H1 (cell line): ENCODE measurements around the gene ADPRM. TPM values are rescaled to one million over a fixed set of nuclear protein-coding genes. Genes with fewer than 3 reads are reported as not detected.

Experiments
- CTCF ChIA-PET: fragments of 300-600 bp; sonication (Branson Sonifier 250); formaldehyde crosslinking; loops from one replicate; lab custom pipeline; 2021; ENCODE audit not compliant: partially characterized antibody; lab: Charles Lee
- POLR2A ChIA-PET: fragments of 300-600 bp; sonication (Branson Sonifier 250); formaldehyde crosslinking; loops from one replicate; lab custom pipeline; 2021; ENCODE audit warnings: inconsistent platforms; ENCODE audit not compliant: partially characterized antibody; lab: Charles Lee
- DNase-seq, 2 experiments: peaks; one replicate each; pipeline versions ENCODE4 v3.0.0 to v3.0.0-alpha.2; 2010 to 2022; ENCODE audit warnings: low spot score in 2 of 2, low read depth in 1 of 2, mixed read lengths in 1 of 2
- FAIRE-seq: peaks from 2 replicates; lab custom pipeline; 2011; peaks lifted over from hg19 to GRCh38; lab: Jason Lieb, UNC
- H2AFZ ChIP-seq: 2 replicates; pipeline ENCODE4 v1.8.1; 2012; ENCODE audit warnings: low read length, inconsistent platforms
- H2AK5ac ChIP-seq: 2 replicates; pipeline ENCODE4 v1.6.1; 2013; ENCODE audit warnings: low read depth, low read length
- H2BK120ac ChIP-seq: replicated peaks from 2 replicates; pipeline ENCODE3; 2013; ENCODE audit warnings: low read depth, low read length, inconsistent platforms
- H2BK12ac ChIP-seq: 2 replicates; pipeline ENCODE4 v1.6.1; 2013; ENCODE audit warnings: low read depth, low read length
- H2BK15ac ChIP-seq: 2 replicates; pipeline ENCODE4 v1.6.1; 2013; ENCODE audit warnings: low read length
- H2BK20ac ChIP-seq: 2 replicates; pipeline ENCODE4 v1.6.1; 2013; ENCODE audit warnings: low read length
- H2BK5ac ChIP-seq: 2 replicates; pipeline ENCODE4 v1.6.1; 2013; ENCODE audit warnings: low read depth, low read length
- H3K14ac ChIP-seq: 2 replicates; pipeline ENCODE4 v1.6.1; 2013; ENCODE audit warnings: inconsistent platforms; ENCODE audit not compliant: insufficient read length
- H3K18ac ChIP-seq: 2 replicates; pipeline ENCODE4 v1.6.1; 2013; ENCODE audit warnings: low read length; ENCODE audit errors: extremely low read depth
- H3K23ac ChIP-seq: 2 replicates; pipeline ENCODE4 v1.6.1; 2013; ENCODE audit warnings: inconsistent platforms; ENCODE audit not compliant: insufficient read length
- H3K23me2 ChIP-seq: 2 replicates; pipeline ENCODE4 v1.6.1; 2013; ENCODE audit warnings: low read depth, low read length
- H3K27ac ChIP-seq: 2 replicates; pipeline ENCODE4 v1.6.1; 2011; ENCODE audit warnings: low read depth, low read length, inconsistent platforms
- H3K27me3 ChIP-seq, 4 experiments: replicated peaks in 1 of 4; 1 replicate in 1 of 4; 2 replicates in 3 of 4; pipeline versions ENCODE4 v1.6.1 to v1.8.1; 2011 to 2013; ENCODE audit warnings: low read length in 3 of 4, mild to moderate bottlenecking in 3 of 4, inconsistent platforms in 2 of 4, mixed read lengths in 2 of 4, moderate library complexity in 1 of 4; ENCODE audit not compliant: control insufficient read depth in 3 of 4, insufficient read depth in 3 of 4; ENCODE audit errors: extremely low read depth in 1 of 4
- H3K36me3 ChIP-seq, 4 experiments: 2 replicates each; pipeline versions ENCODE4 v1.6.1 to v1.8.1; 2011 to 2013; ENCODE audit warnings: mild to moderate bottlenecking in 4 of 4, low read length in 3 of 4, moderate library complexity in 2 of 4, control low read depth in 1 of 4, inconsistent platforms in 1 of 4; ENCODE audit not compliant: insufficient read depth in 4 of 4, control insufficient read depth in 2 of 4
- H3K4ac ChIP-seq: replicated peaks from 2 replicates; pipeline ENCODE3; 2013; ENCODE audit warnings: low read length, low read depth, mixed read lengths, inconsistent platforms; ENCODE audit not compliant: insufficient read length
- H3K4me1 ChIP-seq, 4 experiments: replicated peaks in 1 of 4; 1 replicate in 1 of 4; 2 replicates in 3 of 4; pipeline versions ENCODE4 v1.6.1 to v1.8.1; 2011 to 2013; ENCODE audit warnings: low read length in 3 of 4, inconsistent platforms in 2 of 4, mixed read lengths in 1 of 4; ENCODE audit not compliant: insufficient read depth in 4 of 4, control insufficient read depth in 3 of 4
- H3K4me2 ChIP-seq, 2 experiments: 2 replicates each; pipeline versions ENCODE4 v1.6.1 to v1.8.1; 2011 to 2013; ENCODE audit warnings: low read depth in 2 of 2, low read length in 2 of 2, control low read depth in 1 of 2, inconsistent platforms in 1 of 2, mild to moderate bottlenecking in 1 of 2; ENCODE audit not compliant: insufficient read depth in 1 of 2
- H3K4me3 ChIP-seq, 4 experiments: fragments of 200-600, 300-600 bp in 1 of 4; sonication (generic), shearing (Covaris generic), sonication (Bioruptor Twin) in 1 of 4; 2 replicates each; pipeline versions ENCODE4 v1.5.1 to v1.8.1; 2011 to 2016; ENCODE audit warnings: low read length in 4 of 4, low read depth in 3 of 4, control low read depth in 2 of 4, inconsistent platforms in 2 of 4, mild to moderate bottlenecking in 2 of 4, mixed read lengths in 1 of 4, moderate library complexity in 1 of 4; ENCODE audit not compliant: insufficient read depth in 2 of 4; ENCODE audit errors: extremely low read depth in 1 of 4
- H3K56ac ChIP-seq: replicated peaks from 2 replicates; pipeline ENCODE3; 2013; ENCODE audit warnings: low read depth, mild to moderate bottlenecking, mixed read lengths, low read length, inconsistent platforms; ENCODE audit not compliant: insufficient read length
- H3K79me1 ChIP-seq: 2 replicates; pipeline ENCODE4 v1.6.1; 2013; ENCODE audit warnings: low read depth, low read length, control low read depth
- H3K79me2 ChIP-seq, 2 experiments: 2 replicates each; pipeline versions ENCODE4 v1.6.1 to v1.8.1; 2012 to 2013; ENCODE audit warnings: low read length in 2 of 2, mild to moderate bottlenecking in 2 of 2, inconsistent platforms in 1 of 2; ENCODE audit not compliant: insufficient read depth in 2 of 2, control insufficient read depth in 1 of 2
- H3K9ac ChIP-seq, 4 experiments: replicated peaks in 1 of 4; 1 replicate in 1 of 4; 2 replicates in 3 of 4; pipeline versions ENCODE4 v1.6.1 to v1.8.1; 2011 to 2013; ENCODE audit warnings: low read depth in 3 of 4, low read length in 3 of 4, control low read depth in 2 of 4, mild to moderate bottlenecking in 2 of 4, moderate library complexity in 2 of 4, inconsistent platforms in 1 of 4; ENCODE audit errors: extremely low read depth in 1 of 4
- H3K9me3 ChIP-seq, 2 experiments: 2 replicates each; pipeline versions ENCODE4 v1.6.1 to v1.8.1; 2012 to 2013; ENCODE audit warnings: mild to moderate bottlenecking in 2 of 2, moderate library complexity in 2 of 2, control low read depth in 1 of 2, inconsistent platforms in 1 of 2, low read depth in 1 of 2, low read length in 1 of 2, mixed read lengths in 1 of 2; ENCODE audit not compliant: insufficient read depth in 2 of 2
- H4K20me1 ChIP-seq, 2 experiments: replicated peaks in 1 of 2; 2 replicates each; pipeline versions ENCODE3 to v1.8.1; 2011 to 2013; ENCODE audit warnings: inconsistent platforms in 2 of 2, low read length in 2 of 2, mild to moderate bottlenecking in 1 of 2; ENCODE audit not compliant: insufficient read depth in 2 of 2, control insufficient read depth in 1 of 2
- H4K5ac ChIP-seq: 2 replicates; pipeline ENCODE4 v1.6.1; 2013; ENCODE audit warnings: low read length, low read depth, mixed read lengths, inconsistent platforms; ENCODE audit not compliant: insufficient read length
- H4K8ac ChIP-seq: 2 replicates; pipeline ENCODE4 v1.8.0; 2013; ENCODE audit warnings: mild to moderate bottlenecking, moderate library complexity, low read length, inconsistent platforms; ENCODE audit not compliant: insufficient read depth; ENCODE audit errors: extremely low read depth
- H4K91ac ChIP-seq: replicated peaks from 2 replicates; pipeline ENCODE3; 2013; ENCODE audit warnings: low read length, mixed read lengths, inconsistent platforms; ENCODE audit not compliant: insufficient read length
- FOSL1 ChIP-seq: IDR thresholded peaks from 2 replicates; pipeline ENCODE4 v1.6.1; 2011; ENCODE audit warnings: mild to moderate bottlenecking, low read depth, low read length, moderate library complexity; ENCODE audit not compliant: insufficient read depth
- MAFK ChIP-seq: IDR thresholded peaks from 2 replicates; pipeline ENCODE4 v1.6.1; 2012; ENCODE audit warnings: low read depth, mild to moderate bottlenecking, improper control_type of control experiment, low read length
- SRF ChIP-seq: IDR thresholded peaks from 2 replicates; pipeline ENCODE4 v1.6.1; 2011; ENCODE audit warnings: mild to moderate bottlenecking, low read depth, low read length, moderate library complexity
- USF2 ChIP-seq: IDR thresholded peaks from 2 replicates; pipeline ENCODE4 v1.6.1; 2011; ENCODE audit warnings: low read length, improper control_type of control experiment
- WGBS, 2 experiments: shearing (Covaris generic) in 1 of 2; methylation state at CpG; one replicate each; pipeline versions ENCODE4 v1.1.6 to v1.1.7; 2013 to 2015; ENCODE audit warnings: low lambda C conversion rate in 2 of 2, mixed read lengths in 2 of 2, inconsistent platforms in 1 of 2, low coverage in 1 of 2, missing lambda C conversion rate in 1 of 2; ENCODE audit not compliant: insufficient replicate concordance in 2 of 2, insufficient coverage in 1 of 2, insufficient read length in 1 of 2; ENCODE audit errors: extremely low coverage in 1 of 2, missing lambda C conversion rate in 1 of 2; 5-methylcytosine and 5-hydroxymethylcytosine counted together
- polyA plus RNA-seq, 7 experiments: library from polyadenylated mRNA; depleted of rRNA in 3 of 7; stranded (reverse) in 5 of 7; unstranded in 2 of 7; fragments of >200 nt in 5 of 7; fragments of 200-250 nt in 2 of 7; gene quantifications; 1 replicate in 5 of 7; 2 replicates in 1 of 7; 4 replicates in 1 of 7; pipeline versions ENCODE4 v1.2.1 to v1.2.3, GENCODE V29; 2011 to 2013; ENCODE audit warnings: missing spikeins in 2 of 7, mixed read lengths in 2 of 7
- total RNA-seq: library from RNA; stranded (reverse); fragmentation: NEBNext Ultra II Directional; extraction: Animal tissue kit (Norgen Biotek cat#: 25700); gene quantifications from 2 replicates; pipeline ENCODE4 v1.2.1, GENCODE V29; 2021

ADPRM gene
- total and polyA plus RNA-seq, 2 of the 8 experiments (the other 6 are each of a cell fraction or from before 2014, with no cell fraction given) = 6.7 to 7.9 TPM

- no peak for DNase-seq
- no peaks in the 10 kb centered on the region for H3K79me1 ChIP-seq
- H4K20me1 ChIP-seq = peaks cover 0 to 4% of the 10 kb centered on the region in 2 experiments
- H4K5ac ChIP-seq = no peak overlapping the region
- no peak overlapping the region for H3K27ac ChIP-seq
- H2AFZ ChIP-seq = no peak overlapping the region
- no peaks in the 10 kb centered on the region for H3K4me1 ChIP-seq
- no peak overlapping the region for H3K14ac ChIP-seq
- H2BK5ac ChIP-seq = no peak overlapping the region
- no peaks in the 10 kb centered on the region for H3K9me3 ChIP-seq
- 94% methylated on average over 4 of the region's 4 CpGs; no CpG with 5 or more reads in 1 of the 2 experiments for WGBS, 2 experiments
- H2AK5ac ChIP-seq = no peak overlapping the region
- no peak overlapping the region for H2BK120ac ChIP-seq
- H2BK12ac ChIP-seq = no peak overlapping the region
- no peak overlapping the region for H3K56ac ChIP-seq
- H3K36me3 ChIP-seq = peaks cover 4 to 40% (median 10%) of the 10 kb centered on the region in 4 experiments; a peak in 5 of 8 replicates
- no peaks in the 10 kb centered on the region for H3K79me2 ChIP-seq
- no peak overlapping the region for H3K23ac ChIP-seq
- H3K27me3 ChIP-seq = no peaks in the 10 kb centered on the region
- H3K9ac ChIP-seq = no peak overlapping the region
- TF ChIP-seq SRF (no peak), FOSL1 (no peak), USF2 (no peak), MAFK (no peak)
- no peak overlapping the region for H3K4me3 ChIP-seq
- no peak overlapping the region for H4K8ac ChIP-seq
- CTCF ChIA-PET = interaction anchor here (0.6 to 3.9 kb wide), 8 partner anchors 10 to 1994 kb away, joined by 3 to 26 read pairs (median 3); no protein-coding TSS in a partner anchor
- no peak overlapping the region for H3K4me2 ChIP-seq
- H3K18ac ChIP-seq = no peak overlapping the region
- POLR2A ChIA-PET = interaction anchor here (0.6 to 1.2 kb wide), 3 partner anchors 9 to 521 kb away, joined by 3 to 9 read pairs (median 3); no protein-coding TSS in a partner anchor
- H3K4ac ChIP-seq = no peak overlapping the region
- no peak overlapping the region for H2BK20ac ChIP-seq
- no peak overlapping the region for H2BK15ac ChIP-seq
- no peak overlapping the region for H4K91ac ChIP-seq
- no peak for FAIRE-seq
- H3K23me2 ChIP-seq = no peaks in the 10 kb centered on the region
These were observed 22.7 kb upstream of the ADPRM start for GRCh38 chr17:10674704-10675103.
